HUES48 (cell line): ENCODE results near the gene UBL7.
A peak's percentile ranks its signal among the peaks of the same experiment; 100 is the strongest.

Experiments
- H3K27ac ChIP-seq: one replicate; pipeline ENCODE4 v1.7.0; 2013; ENCODE audit warnings: low read depth, low read length, inconsistent platforms
- H3K27me3 ChIP-seq: 2 replicates; pipeline ENCODE4 v1.6.1; 2013; ENCODE audit warnings: mild to moderate bottlenecking, low read length; ENCODE audit not compliant: control insufficient read depth, insufficient read depth
- H3K36me3 ChIP-seq: 2 replicates; pipeline ENCODE4 v1.6.1; 2013; ENCODE audit warnings: low read length; ENCODE audit not compliant: control insufficient read depth, insufficient read depth
- H3K4me1 ChIP-seq: 2 replicates; pipeline ENCODE4 v1.6.1; 2013; ENCODE audit warnings: mild to moderate bottlenecking, low read length; ENCODE audit not compliant: control insufficient read depth, insufficient read depth
- H3K4me3 ChIP-seq: 2 replicates; pipeline ENCODE4 v1.5.1; 2013; ENCODE audit warnings: mild to moderate bottlenecking, low read depth, low read length
- H3K9ac ChIP-seq: 2 replicates; pipeline ENCODE4 v1.6.1; 2013; ENCODE audit warnings: mild to moderate bottlenecking, low read depth, low read length, moderate library complexity
- H3K9me3 ChIP-seq: 2 replicates; pipeline ENCODE4 v1.6.1; 2013; ENCODE audit warnings: low read length; ENCODE audit not compliant: control insufficient read depth, insufficient read depth

UBL7 gene

DNA sequence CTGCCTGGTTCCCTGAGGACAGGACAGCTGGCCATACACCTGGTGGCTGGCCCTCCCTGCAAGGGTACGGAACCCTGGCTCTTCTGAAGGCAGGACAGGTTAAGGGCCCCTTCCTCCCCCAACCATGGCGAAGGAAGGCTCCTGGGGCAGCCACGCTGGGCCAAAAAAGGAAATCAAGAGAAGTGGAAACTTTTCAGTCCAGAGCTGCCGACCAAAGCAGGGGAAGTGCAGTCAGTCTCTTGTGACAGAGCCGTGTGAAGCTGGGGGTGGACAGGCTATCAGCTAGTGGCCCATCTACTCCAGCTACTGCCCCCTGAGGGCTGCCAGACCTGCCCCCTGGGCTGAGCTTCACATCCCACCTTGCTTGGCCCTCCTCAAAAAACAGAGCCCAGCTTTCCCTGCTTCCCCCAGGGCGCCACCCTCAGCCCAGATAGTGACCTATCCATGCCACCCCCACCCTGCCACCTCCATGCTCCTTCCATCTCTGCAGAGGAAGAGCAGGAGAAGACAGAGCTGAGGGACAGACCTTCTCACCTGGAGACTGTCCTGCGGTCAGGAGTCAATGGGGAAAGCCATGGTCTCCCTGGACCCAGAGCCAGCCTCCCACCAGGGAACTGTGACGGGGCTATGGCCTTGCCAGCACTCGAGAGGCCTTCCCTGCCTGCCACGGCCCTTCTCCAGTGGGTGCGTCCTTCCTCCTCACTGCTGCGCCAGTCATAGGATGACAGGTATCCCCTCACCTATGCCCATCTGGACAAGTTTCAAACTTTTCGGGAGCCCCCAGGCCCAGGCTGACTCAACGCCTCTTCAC is 31.8 kb downstream of the UBL7 start:
- Histone ChIP-seq H3K4me1 (peaks cover 3% of the 10 kb centered on the region), H3K4me3 (no peak overlapping the region), H3K9me3 (no peaks in the 10 kb centered on the region), H3K9ac (no peak overlapping the region), H3K27ac (no peak overlapping the region), H3K27me3 (peaks cover 19% of the 10 kb centered on the region), H3K36me3 (no peaks in the 10 kb centered on the region)

DNA sequence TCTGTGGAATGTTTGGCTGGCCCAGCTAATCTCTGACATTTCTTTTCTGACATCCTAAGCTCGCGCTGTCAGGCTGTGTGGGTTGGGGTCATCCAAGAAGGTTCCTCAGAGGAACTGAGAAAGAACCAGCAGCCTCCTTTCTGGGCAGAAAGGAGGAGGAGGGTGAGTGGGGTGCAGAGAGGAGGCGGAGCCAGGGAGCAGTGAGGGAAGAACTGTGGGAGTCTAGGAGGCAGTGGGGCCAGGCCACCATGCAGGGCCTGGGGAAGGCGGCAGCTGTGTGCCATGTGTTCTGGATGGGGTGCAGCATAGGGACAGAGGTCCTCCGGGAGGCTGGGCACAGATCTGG is 32.5 kb downstream of the UBL7 start:
- H3K9ac ChIP-seq, result no peak overlapping the region
- H3K27me3 ChIP-seq, result peaks cover 18% of the 10 kb centered on the region
- H3K36me3 ChIP-seq, result no peaks in the 10 kb centered on the region
- H3K4me1 ChIP-seq, result peaks cover 5% of the 10 kb centered on the region
- no peak overlapping the region for H3K27ac ChIP-seq
- no peaks in the 10 kb centered on the region for H3K9me3 ChIP-seq
- H3K4me3 ChIP-seq, result no peak overlapping the region

DNA sequence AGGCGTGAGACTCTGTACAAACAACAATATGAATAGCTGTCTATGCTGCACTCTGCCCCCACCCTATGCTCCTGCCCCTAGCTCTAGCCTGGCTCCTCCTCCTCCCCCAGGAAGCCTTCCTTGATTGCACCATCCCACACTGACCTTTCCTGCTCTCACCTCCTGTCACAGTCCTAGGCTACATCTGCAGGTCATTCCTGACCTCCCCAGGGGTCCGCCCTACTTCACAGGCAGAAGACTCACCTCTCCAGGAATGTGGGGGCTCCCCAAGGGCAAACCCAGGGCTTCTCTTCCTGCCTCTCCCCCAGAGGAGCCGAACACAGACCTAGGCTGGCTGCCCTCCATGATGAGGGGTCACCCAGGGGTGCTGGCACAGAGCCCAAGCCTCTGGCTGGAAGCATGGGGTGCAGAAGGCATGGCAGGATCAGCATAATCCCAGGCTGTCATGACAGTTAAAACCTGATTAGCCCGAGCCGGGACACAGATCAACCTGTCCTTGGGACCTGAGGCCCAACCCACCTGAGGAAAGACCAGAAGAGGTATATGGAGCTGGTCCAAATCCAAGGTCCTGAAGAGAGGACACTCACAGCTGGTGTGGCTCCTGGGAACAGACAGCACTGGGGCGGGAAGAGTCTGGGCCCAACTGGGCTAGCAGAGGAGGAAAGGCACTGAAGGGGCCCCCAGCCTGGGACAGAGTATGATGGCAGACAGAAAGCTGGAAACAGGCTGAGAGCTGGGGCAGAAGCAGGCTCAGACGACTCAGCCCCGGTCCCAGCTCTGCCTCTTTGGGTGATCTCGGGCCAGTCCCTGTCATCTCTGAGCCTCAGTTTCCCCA is 33.1 kb downstream of the UBL7 start:
- no peaks in the 10 kb centered on the region for H3K36me3 ChIP-seq
- H3K4me1 ChIP-seq, result peaks cover 11% of the 10 kb centered on the region
- peaks cover 17% of the 10 kb centered on the region for H3K27me3 ChIP-seq
- no peak overlapping the region for H3K4me3 ChIP-seq
- no peak overlapping the region for H3K9ac ChIP-seq
- no peaks in the 10 kb centered on the region for H3K9me3 ChIP-seq
- H3K27ac ChIP-seq, result no peak overlapping the region

DNA sequence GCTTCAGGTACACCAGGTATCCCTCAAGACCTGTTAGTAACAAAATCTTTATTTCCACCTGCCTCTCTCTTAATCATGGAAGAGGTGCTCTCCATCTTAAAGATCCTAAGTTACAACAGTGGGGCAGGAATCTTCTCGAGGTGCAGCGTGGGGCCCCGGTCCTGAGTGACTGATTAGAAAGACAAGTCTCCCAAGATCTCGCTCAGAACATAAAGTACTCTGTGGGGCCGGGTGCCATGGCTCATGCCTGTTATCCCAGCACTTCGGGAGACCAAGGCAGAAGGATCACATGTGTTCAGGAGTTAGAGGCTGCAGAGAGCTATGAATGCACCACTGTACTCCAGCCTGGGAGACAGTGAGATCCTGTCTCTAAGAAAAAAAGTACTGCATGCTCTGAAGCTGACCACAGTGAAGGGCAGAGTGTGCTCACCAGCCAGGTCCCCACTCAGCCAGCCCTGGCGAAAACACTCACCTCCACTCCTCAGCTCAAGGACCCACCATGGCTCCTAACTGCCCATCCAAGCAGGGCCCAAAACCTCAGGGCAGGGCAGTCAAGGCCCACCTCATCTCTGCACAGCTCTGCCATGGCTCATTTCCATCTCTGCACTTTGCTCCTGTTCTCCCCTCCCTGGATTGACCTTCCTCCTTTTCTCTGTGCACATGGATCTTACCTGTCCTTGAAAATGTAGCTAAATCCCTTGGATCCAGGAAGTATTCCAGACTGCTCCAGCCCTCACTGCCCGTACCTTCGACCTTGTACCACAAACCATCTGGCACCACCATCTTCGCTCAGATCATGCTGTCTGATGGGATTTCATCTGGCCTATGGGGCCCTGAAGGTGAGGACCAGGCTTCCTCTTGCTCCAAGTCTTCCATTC is 34.3 kb downstream of the UBL7 start:
- Histone ChIP-seq H3K4me3 (no peak overlapping the region), H3K27ac (no peak overlapping the region)

GRCh38 chr15:74425630-74426029 is 35.3 kb downstream of the UBL7 start:
- peaks cover 30% of the 10 kb centered on the region for H3K4me1 ChIP-seq
- H3K27me3 ChIP-seq, result no peaks in the 10 kb centered on the region
- no peaks in the 10 kb centered on the region for H3K36me3 ChIP-seq
- no peak overlapping the region for H3K9ac ChIP-seq
- no peaks in the 10 kb centered on the region for H3K9me3 ChIP-seq
- no peak overlapping the region for H3K27ac ChIP-seq
- H3K4me3 ChIP-seq, result no peak overlapping the region

More for the DNA sequence above, 34.3 kb downstream of the UBL7 start:
- H3K4me1 ChIP-seq, result peaks cover 22% of the 10 kb centered on the region
- no peak overlapping the region for H3K9ac ChIP-seq
- H3K9me3 ChIP-seq, result no peaks in the 10 kb centered on the region
- H3K36me3 ChIP-seq, result no peaks in the 10 kb centered on the region
- H3K27me3 ChIP-seq, result peaks cover 5% of the 10 kb centered on the region; the same call in 1 of the 2 replicates

GRCh38 chr15:74424901-74425528 is 35.9 kb downstream of the UBL7 start:
- Histone ChIP-seq H3K27ac (no peak overlapping the region), H3K4me1 (peaks cover 32% of the 10 kb centered on the region), H3K9ac (no peak overlapping the region), H3K9me3 (no peaks in the 10 kb centered on the region), H3K36me3 (no peaks in the 10 kb centered on the region), H3K27me3 (no peaks in the 10 kb centered on the region), H3K4me3 (no peak overlapping the region)

GRCh38 chr15:74423431-74424257 is 37.3 kb downstream of the UBL7 start:
- Histone ChIP-seq H3K4me3 (no peak overlapping the region), H3K4me1 (peaks cover 32% of the 10 kb centered on the region), H3K27me3 (no peaks in the 10 kb centered on the region), H3K36me3 (no peaks in the 10 kb centered on the region), H3K27ac (peak overlapping the region; percentile 81), H3K9me3 (no peaks in the 10 kb centered on the region), H3K9ac (no peak overlapping the region)

DNA sequence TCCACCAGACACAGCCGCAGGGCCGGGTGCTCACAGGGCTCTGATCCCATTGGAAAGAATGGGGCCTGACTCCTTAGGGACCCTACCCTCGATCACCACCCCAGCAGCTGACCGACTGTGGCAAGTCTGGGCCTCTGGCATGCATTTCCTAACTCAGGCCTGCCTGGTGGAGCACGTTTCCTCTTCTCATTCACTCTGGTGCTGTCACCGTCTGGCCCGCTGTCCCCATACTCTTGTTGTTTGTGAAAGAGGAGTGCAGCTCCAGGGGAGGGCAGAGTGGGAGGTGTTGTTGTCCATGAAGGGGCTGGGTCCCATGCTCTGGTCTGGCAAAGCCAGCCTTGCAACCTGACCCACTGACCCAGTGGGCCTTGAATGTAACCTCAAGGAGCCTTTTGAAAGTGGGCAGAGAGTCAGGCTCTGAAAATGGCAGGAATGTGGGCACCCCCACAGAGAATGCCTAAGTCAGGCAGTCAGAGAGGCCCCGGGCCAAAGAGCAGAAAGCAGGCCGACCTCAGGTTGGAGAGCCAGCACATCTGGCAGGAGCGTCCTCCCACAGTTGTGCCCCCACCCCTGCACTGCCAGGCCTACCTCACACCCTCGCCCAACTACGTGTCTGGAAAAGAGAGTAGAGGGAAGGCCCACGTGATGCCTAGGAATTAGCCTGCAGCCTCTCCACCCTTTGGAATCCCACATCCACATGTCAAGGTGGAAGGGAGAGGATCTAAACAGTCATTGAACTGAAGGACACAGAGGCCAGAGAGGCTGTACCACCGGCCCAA is 38.1 kb downstream of the UBL7 start:
- H3K4me1 ChIP-seq, result peaks cover 32% of the 10 kb centered on the region

DNA sequence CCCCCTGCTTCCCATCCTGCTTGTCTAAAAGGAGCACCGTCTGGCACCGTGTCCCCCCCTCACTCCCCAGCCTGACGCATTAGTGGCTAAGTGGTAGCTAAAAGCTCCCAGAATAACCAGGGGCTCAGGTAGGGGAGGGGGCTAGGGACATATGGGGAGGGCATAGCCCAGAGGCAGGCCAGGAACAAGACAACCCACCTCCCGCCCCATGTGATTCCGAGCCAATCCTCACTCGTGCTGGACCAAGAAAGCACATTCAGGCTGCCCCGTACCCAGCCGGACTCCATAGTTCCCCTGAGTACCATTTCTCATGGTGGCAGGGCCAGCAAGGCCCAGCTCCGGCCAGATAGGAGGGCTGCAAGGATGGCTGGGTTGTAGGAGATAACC is 38.7 kb downstream of the UBL7 start:
- peak overlapping the region; percentile 81 for H3K27ac ChIP-seq
- H3K4me1 ChIP-seq, result peaks cover 32% of the 10 kb centered on the region
- no peaks in the 10 kb centered on the region for H3K9me3 ChIP-seq
- no peak overlapping the region for H3K4me3 ChIP-seq
- H3K27me3 ChIP-seq, result no peaks in the 10 kb centered on the region
- H3K36me3 ChIP-seq, result peaks cover 4% of the 10 kb centered on the region; the same call in 1 of the 2 replicates
- no peak overlapping the region for H3K9ac ChIP-seq

More for the DNA sequence above, 38.1 kb downstream of the UBL7 start:
- Histone ChIP-seq H3K27ac (peak overlapping the region; percentile 81), H3K36me3 (no peaks in the 10 kb centered on the region), H3K27me3 (no peaks in the 10 kb centered on the region), H3K9ac (no peak overlapping the region), H3K4me3 (no peak overlapping the region), H3K9me3 (no peaks in the 10 kb centered on the region)
